ENCODE measurements around the gene MPPED1. TPM values are rescaled to one million over a fixed set of nuclear protein-coding genes. Genes with fewer than 3 reads are reported as not detected.

Gene MPPED1
- polyA plus RNA-seq, 4 donors: 0.01 to 1.4 (median 0.40) TPM; not detected in 1

DNA sequence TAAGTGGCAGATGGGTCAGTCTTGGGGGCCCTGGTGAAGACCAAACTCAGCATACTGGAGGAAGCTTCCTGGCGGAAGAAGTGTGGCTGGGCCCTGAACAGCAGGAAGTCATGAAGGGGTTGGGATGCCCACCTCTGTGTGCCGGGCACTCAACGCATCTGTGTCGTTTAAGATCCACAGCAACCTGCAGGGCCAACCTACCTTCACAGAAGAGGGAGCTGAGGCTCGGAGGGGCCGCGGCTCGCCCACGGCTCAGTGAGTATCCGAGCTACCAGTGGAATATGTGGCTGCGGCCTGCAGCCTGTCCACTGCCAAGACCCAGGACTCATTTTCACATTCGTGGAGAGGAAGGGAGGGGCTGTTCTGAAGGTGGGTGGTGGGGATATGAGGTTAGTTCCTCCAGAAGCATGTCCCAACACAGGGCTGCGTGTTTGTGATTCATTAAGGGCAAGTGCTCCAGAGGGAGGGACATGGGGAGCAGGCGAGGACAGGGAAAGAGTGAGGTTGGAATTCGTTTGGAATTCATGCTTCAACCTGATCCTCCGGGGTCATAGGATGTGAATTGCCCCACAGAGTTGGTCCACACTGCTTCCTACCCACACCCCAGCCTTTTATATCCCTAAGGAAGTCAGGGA, 99.6 kb downstream of the MPPED1 start:
- FAIRE-seq: no peak

DNA sequence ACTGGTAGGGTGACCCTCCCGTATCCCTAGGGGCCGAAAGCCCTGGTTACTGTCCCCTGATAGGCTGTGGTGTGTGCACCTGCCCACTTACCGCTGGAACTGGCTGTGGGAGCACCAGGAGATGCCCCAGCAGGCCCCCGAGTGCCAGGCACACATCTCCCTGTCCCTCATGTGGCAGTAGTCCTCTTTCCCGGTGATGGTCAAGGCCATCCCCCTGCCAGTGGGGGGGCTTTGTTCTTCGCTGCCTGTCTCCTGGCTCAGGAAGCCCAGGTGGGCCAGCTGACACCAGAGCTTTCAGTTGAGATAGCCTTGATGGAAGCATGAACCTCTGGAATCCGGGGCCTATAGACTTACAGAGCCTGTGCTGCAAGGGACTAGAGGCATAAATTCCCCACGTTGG, 100.5 kb downstream of the MPPED1 start:
- no peaks in the 10 kb centered on the region for H3K4me1 ChIP-seq (ENCODE audit: control insufficient read depth in 3 of 3, insufficient read depth in 2 of 3, low read depth in 1 of 3, low read length in 2 of 3)
- WGBS, 3 donors: 58 to 72% (median 71%) methylated on average over 8 of the region's 8 CpGs
- no peaks in the 10 kb centered on the region for H3K27me3 ChIP-seq (ENCODE audit: control insufficient read depth in 3 of 3, insufficient read depth in 3 of 3, low read length in 3 of 3)
- no peak overlapping the region for H3K27ac ChIP-seq (ENCODE audit: low read depth in 1 of 3, low read length in 2 of 3)
- no peak overlapping the region for H3K4me3 ChIP-seq (ENCODE audit: low read depth in 1 of 3, low read length in 3 of 3)
- FAIRE-seq (no peak), DNase-seq (no peak)
- no peaks in the 10 kb centered on the region for H3K36me3 ChIP-seq (ENCODE audit: control insufficient read depth in 3 of 3, insufficient read depth in 2 of 3, low read depth in 1 of 3, low read length in 3 of 3)
- H3K9me3 ChIP-seq (ENCODE audit: control insufficient read depth in 2 of 2, insufficient read depth in 1 of 2, low read depth in 1 of 2, low read length in 1 of 2): no peaks in the 10 kb centered on the region

More for the DNA sequence above, 99.6 kb downstream of the MPPED1 start:
- Histone ChIP-seq H3K36me3 (ENCODE audit: control insufficient read depth in 3 of 3, insufficient read depth in 2 of 3, low read depth in 1 of 3, low read length in 3 of 3) (no peaks in the 10 kb centered on the region), H3K9me3 (ENCODE audit: control insufficient read depth in 2 of 2, insufficient read depth in 1 of 2, low read depth in 1 of 2, low read length in 1 of 2) (no peaks in the 10 kb centered on the region), H3K27me3 (ENCODE audit: control insufficient read depth in 3 of 3, insufficient read depth in 3 of 3, low read length in 3 of 3) (no peaks in the 10 kb centered on the region), H3K4me3 (ENCODE audit: low read depth in 1 of 3, low read length in 3 of 3) (no peak overlapping the region), H3K27ac (ENCODE audit: low read depth in 1 of 3, low read length in 2 of 3) (no peak overlapping the region), H3K4me1 (ENCODE audit: control insufficient read depth in 3 of 3, insufficient read depth in 2 of 3, low read depth in 1 of 3, low read length in 2 of 3) (no peaks in the 10 kb centered on the region)
- DNase-seq: no peak
- WGBS, 3 donors: 77 to 83% (median 79%) methylated on average over 16 of the region's 16 CpGs

DNA sequence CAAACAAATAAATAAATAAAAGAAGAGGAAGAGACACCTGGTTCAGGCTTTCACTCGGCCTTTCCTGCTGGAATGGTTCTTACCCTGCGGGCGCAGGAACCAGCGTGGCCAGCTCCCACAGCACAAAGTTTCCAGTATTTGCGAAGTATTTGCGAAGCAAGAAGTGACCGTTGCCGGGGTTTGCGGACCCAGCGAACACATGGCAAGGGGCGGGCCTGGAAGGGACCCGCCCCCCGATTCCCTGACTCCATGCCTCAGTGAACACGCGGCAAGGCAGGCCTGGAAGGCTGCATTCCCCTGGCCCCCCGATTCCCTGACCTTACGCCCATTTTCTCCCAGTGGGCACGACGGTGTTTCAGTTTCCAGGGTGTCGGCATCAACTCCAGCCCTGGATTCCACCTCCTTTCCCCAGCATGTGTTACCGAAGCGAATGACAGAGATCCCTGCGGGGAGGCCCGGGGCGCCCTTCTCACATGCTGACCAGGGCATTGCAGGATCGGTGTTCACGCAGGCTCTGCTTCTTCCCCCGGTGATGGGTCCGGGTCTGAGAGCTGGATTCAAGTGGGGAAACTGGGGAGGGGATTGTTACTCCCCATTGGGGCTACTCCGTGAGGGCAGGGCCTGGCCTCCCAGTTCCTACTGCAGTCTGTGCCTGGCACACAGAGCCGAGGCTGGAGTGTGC, 102.8 kb downstream of the MPPED1 start:
- no peaks in the 10 kb centered on the region for H3K27me3 ChIP-seq (ENCODE audit: control insufficient read depth in 3 of 3, insufficient read depth in 3 of 3, low read length in 3 of 3)
- no peak overlapping the region for H3K4me3 ChIP-seq (ENCODE audit: low read depth in 1 of 3, low read length in 3 of 3)
- no peak for DNase-seq
- no peaks in the 10 kb centered on the region for H3K9me3 ChIP-seq (ENCODE audit: control insufficient read depth in 2 of 2, insufficient read depth in 1 of 2, low read depth in 1 of 2, low read length in 1 of 2)
- H3K4me1 ChIP-seq (ENCODE audit: control insufficient read depth in 3 of 3, insufficient read depth in 2 of 3, low read depth in 1 of 3, low read length in 2 of 3): no peaks in the 10 kb centered on the region
- WGBS, 3 donors: 79 to 83% (median 83%) methylated on average over 31 of the region's 31 CpGs
- H3K27ac ChIP-seq (ENCODE audit: low read depth in 1 of 3, low read length in 2 of 3): no peak overlapping the region
- FAIRE-seq: no peak
- H3K36me3 ChIP-seq (ENCODE audit: control insufficient read depth in 3 of 3, insufficient read depth in 2 of 3, low read depth in 1 of 3, low read length in 3 of 3): no peaks in the 10 kb centered on the region

DNA sequence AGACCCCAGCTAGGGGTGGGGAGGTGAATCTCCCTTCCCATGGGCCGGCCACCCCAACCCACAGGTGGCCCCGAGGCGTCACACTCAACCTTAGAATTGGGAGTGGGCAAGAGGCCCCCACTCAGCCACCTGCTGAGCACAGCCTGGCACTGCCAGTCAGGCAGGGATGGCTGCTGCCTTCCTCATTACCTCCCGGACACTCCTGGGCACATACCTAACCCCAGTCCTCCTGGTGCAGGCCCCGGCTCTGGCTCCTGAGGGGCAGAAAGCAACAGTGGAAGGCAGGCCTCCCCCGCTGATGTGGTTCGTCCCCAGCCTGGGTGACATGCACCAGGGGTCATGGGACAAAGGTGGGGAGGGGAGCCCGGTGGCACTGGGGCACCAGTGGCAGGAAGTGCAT, 103.6 kb downstream of the MPPED1 start:
- WGBS, 3 donors: 73 to 84% (median 84%) methylated on average over 6 to 8 of the region's 8 CpGs
- H3K4me3 ChIP-seq (ENCODE audit: low read depth in 1 of 3, low read length in 3 of 3): no peak overlapping the region
- DNase-seq (no peak), FAIRE-seq (no peak)
- no peaks in the 10 kb centered on the region for H3K27me3 ChIP-seq (ENCODE audit: control insufficient read depth in 3 of 3, insufficient read depth in 3 of 3, low read length in 3 of 3)
- no peak overlapping the region for H3K27ac ChIP-seq (ENCODE audit: low read depth in 1 of 3, low read length in 2 of 3)
- H3K4me1 ChIP-seq (ENCODE audit: control insufficient read depth in 3 of 3, insufficient read depth in 2 of 3, low read depth in 1 of 3, low read length in 2 of 3): no peaks in the 10 kb centered on the region
- no peaks in the 10 kb centered on the region for H3K9me3 ChIP-seq (ENCODE audit: control insufficient read depth in 2 of 2, insufficient read depth in 1 of 2, low read depth in 1 of 2, low read length in 1 of 2)
- no peaks in the 10 kb centered on the region for H3K36me3 ChIP-seq (ENCODE audit: control insufficient read depth in 3 of 3, insufficient read depth in 2 of 3, low read depth in 1 of 3, low read length in 3 of 3)

DNA sequence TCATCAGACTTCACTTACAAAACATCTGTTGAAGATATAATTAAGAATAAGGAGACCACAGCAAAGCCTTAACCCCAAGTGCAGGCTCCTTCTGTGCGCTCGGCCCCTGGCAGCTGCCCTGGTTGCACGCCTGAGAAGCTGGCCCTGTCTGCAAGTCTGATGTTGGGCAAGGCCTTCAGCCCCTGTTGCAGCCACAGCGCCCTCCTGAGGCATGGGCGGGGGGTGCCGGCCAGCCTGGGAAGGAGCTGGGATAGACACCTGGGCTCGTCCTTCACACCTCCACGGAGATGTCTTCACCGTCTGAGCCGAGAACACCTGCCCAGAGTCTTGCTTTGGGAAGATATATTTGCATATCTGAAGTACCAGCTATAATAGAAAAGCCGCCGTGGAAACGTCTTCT, 104.1 kb downstream of the MPPED1 start:
- H3K4me3 ChIP-seq (ENCODE audit: low read depth in 1 of 3, low read length in 3 of 3): no peak overlapping the region
- DNase-seq (no peak), FAIRE-seq (no peak)
- no peaks in the 10 kb centered on the region for H3K9me3 ChIP-seq (ENCODE audit: control insufficient read depth in 2 of 2, insufficient read depth in 1 of 2, low read depth in 1 of 2, low read length in 1 of 2)
- H3K36me3 ChIP-seq (ENCODE audit: control insufficient read depth in 3 of 3, insufficient read depth in 2 of 3, low read depth in 1 of 3, low read length in 3 of 3): no peaks in the 10 kb centered on the region
- H3K27me3 ChIP-seq (ENCODE audit: control insufficient read depth in 3 of 3, insufficient read depth in 3 of 3, low read length in 3 of 3): no peaks in the 10 kb centered on the region
- 50 to 65% (median 52%) methylated on average over 13 of the region's 13 CpGs for WGBS, 3 donors
- no peak overlapping the region for H3K27ac ChIP-seq (ENCODE audit: low read depth in 1 of 3, low read length in 2 of 3)
- H3K4me1 ChIP-seq (ENCODE audit: control insufficient read depth in 3 of 3, insufficient read depth in 2 of 3, low read depth in 1 of 3, low read length in 2 of 3): no peaks in the 10 kb centered on the region

DNA sequence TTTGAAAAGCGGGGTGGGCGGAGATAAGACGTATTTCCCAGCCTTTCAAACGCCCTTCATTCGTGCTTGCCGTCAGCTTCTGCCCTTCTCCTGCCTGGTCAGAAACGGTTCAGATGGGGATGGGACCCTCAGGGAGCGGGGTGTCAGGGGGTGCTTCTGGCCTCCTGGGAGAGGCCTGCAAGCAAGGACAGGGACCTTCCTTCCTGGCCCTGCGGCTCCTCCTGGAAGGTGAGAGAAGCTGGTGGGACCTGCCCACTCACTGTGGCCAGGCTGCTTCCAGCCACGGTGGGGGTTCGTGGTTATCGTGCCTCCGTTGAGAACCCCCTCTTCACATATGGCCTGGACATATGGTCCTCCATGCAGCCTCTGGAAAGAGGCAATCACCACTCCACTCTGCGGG, 104.6 kb downstream of the MPPED1 start:
- DNase-seq (no peak), FAIRE-seq (no peak)
- H3K27me3 ChIP-seq (ENCODE audit: control insufficient read depth in 3 of 3, insufficient read depth in 3 of 3, low read length in 3 of 3): no peaks in the 10 kb centered on the region
- no peak overlapping the region for H3K4me3 ChIP-seq (ENCODE audit: low read depth in 1 of 3, low read length in 3 of 3)
- WGBS, 3 donors: 66 to 78% (median 68%) methylated on average over 14 of the region's 14 CpGs
- no peaks in the 10 kb centered on the region for H3K4me1 ChIP-seq (ENCODE audit: control insufficient read depth in 3 of 3, insufficient read depth in 2 of 3, low read depth in 1 of 3, low read length in 2 of 3)
- no peak overlapping the region for H3K27ac ChIP-seq (ENCODE audit: low read depth in 1 of 3, low read length in 2 of 3)
- no peaks in the 10 kb centered on the region for H3K9me3 ChIP-seq (ENCODE audit: control insufficient read depth in 2 of 2, insufficient read depth in 1 of 2, low read depth in 1 of 2, low read length in 1 of 2)
- no peaks in the 10 kb centered on the region for H3K36me3 ChIP-seq (ENCODE audit: control insufficient read depth in 3 of 3, insufficient read depth in 2 of 3, low read depth in 1 of 3, low read length in 3 of 3)

DNA sequence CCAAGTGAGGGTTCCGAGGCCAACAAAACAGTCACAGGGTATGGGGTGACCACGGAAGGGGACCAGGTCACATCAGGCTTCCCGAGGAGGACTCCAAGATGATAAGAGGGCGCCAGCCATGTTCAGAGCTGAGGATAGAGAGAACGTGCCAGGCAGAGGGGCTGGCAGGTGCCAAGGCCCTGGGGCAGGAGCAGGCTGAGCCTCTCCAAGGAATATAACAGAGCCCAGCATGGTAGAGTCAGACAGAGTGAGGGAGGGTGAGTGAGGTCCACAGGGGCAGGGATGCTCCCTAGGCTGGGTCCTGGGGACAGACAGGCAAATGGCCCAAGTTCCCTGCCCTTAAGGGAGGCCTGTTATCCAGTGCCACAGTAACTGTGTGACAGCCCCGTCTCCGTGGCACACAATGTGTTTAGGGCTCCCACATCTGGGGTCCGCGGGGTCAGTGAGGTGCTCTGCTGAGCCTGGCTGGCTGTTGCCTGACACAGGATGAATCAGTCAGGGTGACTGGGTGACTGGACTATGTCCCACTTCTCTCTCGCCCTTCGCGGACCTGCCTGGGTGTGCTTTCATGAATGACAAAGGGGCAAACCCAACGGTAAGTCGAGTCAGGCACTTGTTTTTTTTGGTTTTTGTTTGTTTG, 105.3 kb downstream of the MPPED1 start:
- no peaks in the 10 kb centered on the region for H3K4me1 ChIP-seq (ENCODE audit: control insufficient read depth in 3 of 3, insufficient read depth in 2 of 3, low read depth in 1 of 3, low read length in 2 of 3)
- H3K4me3 ChIP-seq (ENCODE audit: low read depth in 1 of 3, low read length in 3 of 3): no peak overlapping the region
- H3K27ac ChIP-seq (ENCODE audit: low read depth in 1 of 3, low read length in 2 of 3): no peak overlapping the region
- DNase-seq (no peak), FAIRE-seq (no peak)
- 78 to 89% (median 87%) methylated on average over 14 of the region's 14 CpGs for WGBS, 3 donors
- no peaks in the 10 kb centered on the region for H3K27me3 ChIP-seq (ENCODE audit: control insufficient read depth in 3 of 3, insufficient read depth in 3 of 3, low read length in 3 of 3)
- no peaks in the 10 kb centered on the region for H3K36me3 ChIP-seq (ENCODE audit: control insufficient read depth in 3 of 3, insufficient read depth in 2 of 3, low read depth in 1 of 3, low read length in 3 of 3)
- no peaks in the 10 kb centered on the region for H3K9me3 ChIP-seq (ENCODE audit: control insufficient read depth in 2 of 2, insufficient read depth in 1 of 2, low read depth in 1 of 2, low read length in 1 of 2)

DNA sequence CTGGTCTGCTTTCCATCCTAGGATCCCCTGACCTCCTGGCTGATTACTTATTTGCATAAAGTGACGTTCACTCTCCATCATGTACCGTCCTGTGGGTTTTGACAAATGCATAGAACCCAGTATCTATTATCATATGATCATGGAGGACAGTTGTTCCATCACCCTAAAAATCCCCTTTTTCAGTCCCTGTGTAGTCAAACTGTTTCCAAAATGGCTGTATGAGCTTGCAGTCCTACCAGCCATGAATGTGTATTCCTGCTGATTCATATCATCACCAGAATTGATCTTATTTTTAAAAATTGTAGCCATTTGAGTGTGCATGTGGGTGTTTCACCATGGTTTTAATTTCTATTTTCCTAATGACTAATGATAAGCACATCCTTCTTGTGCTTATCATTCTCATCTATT, 108.8 kb downstream of the MPPED1 start:
- Histone ChIP-seq H3K4me3 (ENCODE audit: low read depth in 1 of 3, low read length in 3 of 3) (no peak overlapping the region), H3K27ac (ENCODE audit: low read depth in 1 of 3, low read length in 2 of 3) (no peak overlapping the region), H3K36me3 (ENCODE audit: control insufficient read depth in 3 of 3, insufficient read depth in 2 of 3, low read depth in 1 of 3, low read length in 3 of 3) (no peaks in the 10 kb centered on the region), H3K27me3 (ENCODE audit: control insufficient read depth in 3 of 3, insufficient read depth in 3 of 3, low read length in 3 of 3) (no peaks in the 10 kb centered on the region), H3K9me3 (ENCODE audit: control insufficient read depth in 2 of 2, insufficient read depth in 1 of 2, low read depth in 1 of 2, low read length in 1 of 2) (no peaks in the 10 kb centered on the region), H3K4me1 (ENCODE audit: control insufficient read depth in 3 of 3, insufficient read depth in 2 of 3, low read depth in 1 of 3, low read length in 2 of 3) (no peaks in the 10 kb centered on the region)
- 29 to 44% (median 37%) methylated on average over 2 of the region's 2 CpGs for WGBS, 3 donors
- no peak for DNase-seq
- FAIRE-seq: no peak
